ENCODE results near the gene SF3A2.
A peak's percentile ranks its signal among the peaks of the same experiment; 100 is the strongest.

Gene SF3A2

GRCh38 chr19:2253106-2254063, 16.8 kb downstream of the SF3A2 start:
- no peak for DNase-seq (ENCODE audit: low read depth)

- DNase-seq (ENCODE audit: low read depth), result no peak
Measured at GRCh38 chr19:2254064-2254872, 17.6 kb downstream of the SF3A2 start.

- no peak for DNase-seq (ENCODE audit: low read depth)
Measured at GRCh38 chr19:2255112-2255845, 18.7 kb downstream of the SF3A2 start.

DNA sequence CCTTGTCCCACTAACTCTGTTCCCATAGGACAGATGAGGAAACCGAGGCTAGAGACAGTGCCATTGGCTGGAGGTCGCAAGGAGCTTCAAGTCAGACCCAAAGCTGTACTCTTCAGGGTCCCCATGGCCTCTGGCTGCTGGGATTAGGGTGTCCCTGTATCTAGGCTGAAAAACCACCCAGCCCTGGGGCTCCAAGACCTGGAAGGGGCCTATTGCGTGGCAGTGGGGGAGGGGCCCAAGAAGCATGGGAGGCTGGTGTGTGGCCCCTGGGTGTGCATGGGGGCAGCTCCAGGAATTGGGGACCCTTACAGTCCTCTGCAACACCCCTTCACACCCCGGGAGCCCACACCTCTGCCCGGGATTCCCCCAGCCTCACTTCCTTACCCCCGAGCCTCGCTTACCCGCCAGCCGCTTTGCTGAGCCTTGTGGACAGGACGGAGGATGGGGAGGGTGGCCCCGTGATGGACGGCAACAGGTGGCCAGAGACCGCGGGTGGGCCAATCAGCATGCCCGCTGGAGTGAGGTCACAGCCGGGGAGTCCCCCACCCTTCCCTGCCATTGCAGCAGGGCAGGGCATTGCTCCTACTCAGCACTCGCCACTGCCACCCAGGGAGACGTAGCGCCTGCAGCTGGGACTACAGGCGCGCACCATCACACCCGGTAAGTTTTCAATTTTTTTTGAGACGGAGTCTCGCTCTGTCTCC, 19.5 kb downstream of the SF3A2 start, which contains the start of gene JSRP1:
TSS of gene JSRP1 (minus strand) at position 436 of the 704 bp plus-strand sequence. CDS start 1,103 bp downstream, outside the sequence.
- no peak for DNase-seq (ENCODE audit: low read depth)

DNA sequence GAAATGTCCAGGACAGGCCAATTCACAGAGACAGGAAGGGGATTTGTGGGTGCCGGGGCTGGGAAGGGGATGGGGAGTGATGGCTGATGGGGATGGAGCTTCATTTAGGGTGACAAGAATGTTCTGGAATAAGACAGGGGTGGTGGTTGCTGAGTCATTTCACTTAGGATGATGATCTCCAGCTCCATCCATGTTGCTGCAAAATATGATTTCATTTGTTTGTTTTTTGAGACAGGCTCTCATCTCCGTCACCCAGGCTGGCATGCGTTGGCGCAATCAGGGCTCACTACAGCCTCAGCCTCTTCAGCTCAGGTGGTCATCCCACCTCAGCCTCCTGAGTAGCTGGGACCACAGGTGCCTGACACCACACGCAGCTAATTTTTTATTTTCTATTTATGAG, 22.7 kb downstream of the SF3A2 start:
- no peak for DNase-seq (ENCODE audit: low read depth)

GRCh38 chr19:2260341-2260805, 23.7 kb downstream of the SF3A2 start:
- no peak for DNase-seq (ENCODE audit: low read depth)

DNA sequence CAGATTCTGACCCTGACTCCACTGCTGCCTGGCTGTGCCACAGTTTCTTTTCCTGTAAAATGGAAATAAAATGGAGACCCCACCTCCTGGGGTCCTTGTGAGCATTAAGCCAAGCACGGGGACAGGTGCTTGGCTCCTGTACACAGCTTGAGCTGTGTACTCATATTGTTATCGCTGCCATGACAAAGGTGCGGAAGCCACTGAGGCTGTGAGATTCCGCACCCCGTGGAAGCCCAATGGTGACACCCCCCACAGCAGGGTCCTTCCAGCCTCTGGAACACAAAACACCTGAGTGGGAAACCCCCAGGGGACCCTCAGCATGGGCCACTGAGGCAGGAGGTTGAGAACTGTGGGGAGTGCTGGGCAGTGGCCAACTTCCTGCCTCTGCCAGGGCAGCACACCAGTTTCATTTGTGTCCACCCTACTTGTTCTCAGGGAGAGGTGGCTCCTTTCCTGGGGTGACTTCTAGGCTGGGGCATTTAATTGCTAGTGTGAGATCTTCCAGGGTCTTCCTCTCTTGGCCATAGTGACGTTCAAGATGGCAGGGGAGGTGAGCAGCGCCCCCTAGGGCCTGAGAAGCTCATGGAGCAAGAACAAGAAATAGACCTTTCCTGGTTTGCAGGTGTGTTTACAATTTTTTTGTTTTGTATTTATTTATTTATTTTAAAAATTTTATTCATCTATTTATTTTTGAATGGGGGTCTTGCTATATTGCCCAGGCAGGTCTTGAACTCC, 25.0 kb downstream of the SF3A2 start:
- no peak for DNase-seq (ENCODE audit: low read depth)

- DNase-seq (ENCODE audit: low read depth), result no peak
Measured at GRCh38 chr19:2266183-2266993, 29.8 kb downstream of the SF3A2 start.

DNA sequence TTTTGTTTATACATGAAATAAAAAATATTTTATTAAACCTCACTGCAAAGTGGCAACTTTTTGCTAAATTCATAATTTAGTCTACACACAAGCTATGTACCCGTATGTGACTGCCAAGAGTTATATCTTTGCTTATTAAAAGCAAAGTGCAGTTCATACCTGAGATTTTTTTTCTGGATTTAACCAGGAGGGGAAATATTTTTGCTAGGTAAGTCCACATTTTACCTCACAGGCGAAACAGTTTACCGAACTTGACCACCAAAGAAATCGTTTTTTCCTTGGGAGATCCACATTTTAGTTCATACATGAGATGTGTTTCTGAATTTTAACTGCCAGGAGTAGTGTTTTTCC, 31.8 kb downstream of the SF3A2 start:
- DNase-seq (ENCODE audit: low read depth), result no peak

- DNase-seq (ENCODE audit: low read depth), result no peak
Measured at GRCh38 chr19:2268861-2269243, 32.2 kb downstream of the SF3A2 start.

GRCh38 chr19:2269244-2270156, 32.9 kb downstream of the SF3A2 start:
- peak; percentile 72 for DNase-seq (ENCODE audit: low read depth)

DNA sequence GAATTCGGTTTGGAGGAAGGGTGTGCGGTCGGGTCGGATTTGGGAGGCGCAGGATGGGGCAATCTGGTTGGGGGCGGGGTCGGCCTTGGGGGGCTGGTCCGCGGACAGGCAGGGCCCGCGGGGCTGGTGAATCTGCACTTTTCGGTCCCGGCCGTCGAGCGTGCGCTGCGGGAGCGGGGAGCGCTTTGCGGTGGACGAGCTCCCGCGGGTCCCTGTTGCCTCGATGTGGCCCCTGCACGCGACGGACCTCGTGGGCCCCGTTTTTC, 33.5 kb downstream of the SF3A2 start:
- DNase-seq (ENCODE audit: low read depth), result no peak

DNA sequence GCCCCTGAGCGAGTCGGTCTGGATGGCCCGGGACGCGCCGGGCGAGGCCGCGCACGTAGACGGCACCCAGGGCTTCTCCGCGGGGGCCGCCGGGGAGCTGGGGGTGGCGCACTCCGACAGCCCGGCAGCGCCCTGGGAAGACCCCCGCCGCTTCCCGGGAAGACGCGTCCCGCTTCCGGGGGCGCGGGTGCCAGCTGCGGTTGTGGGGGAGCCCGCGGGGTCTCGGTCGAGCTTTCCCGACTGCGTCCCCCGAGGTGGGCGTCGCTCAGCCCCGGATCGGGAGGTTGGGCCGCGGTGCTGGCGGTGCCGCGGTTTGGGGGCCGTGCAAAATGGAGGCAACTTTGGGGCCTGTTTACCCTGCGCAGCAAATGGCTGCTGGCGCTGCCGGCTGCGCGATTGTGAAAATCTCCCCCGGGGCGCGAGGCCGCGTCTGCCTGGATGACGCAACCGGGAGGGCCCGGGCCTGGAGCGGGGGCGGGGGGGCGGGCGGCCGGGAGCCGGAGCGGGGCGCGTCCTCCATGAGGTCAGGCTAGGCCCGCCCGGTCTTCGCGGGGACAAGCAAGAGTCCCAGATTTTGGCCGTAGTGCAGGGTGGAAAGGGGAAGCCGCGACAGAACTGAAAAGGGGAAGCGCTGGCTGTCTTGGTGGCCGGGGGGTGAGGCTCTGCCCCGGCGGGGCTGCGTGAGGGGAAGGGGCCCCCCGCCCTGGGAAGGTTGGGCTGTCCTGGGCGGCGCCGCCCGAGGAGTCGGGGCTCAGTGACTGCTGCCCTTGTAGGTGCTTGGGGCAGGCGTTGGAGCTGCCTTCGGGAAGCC, 34.0 kb downstream of the SF3A2 start:
- no peak for DNase-seq (ENCODE audit: low read depth)

GRCh38 chr19:2271234-2272103, 34.8 kb downstream of the SF3A2 start:
- DNase-seq (ENCODE audit: low read depth), result peak; percentile 38

GRCh38 chr19:2273356-2274184, 36.9 kb downstream of the SF3A2 start:
- DNase-seq (ENCODE audit: low read depth), result no peak

DNA sequence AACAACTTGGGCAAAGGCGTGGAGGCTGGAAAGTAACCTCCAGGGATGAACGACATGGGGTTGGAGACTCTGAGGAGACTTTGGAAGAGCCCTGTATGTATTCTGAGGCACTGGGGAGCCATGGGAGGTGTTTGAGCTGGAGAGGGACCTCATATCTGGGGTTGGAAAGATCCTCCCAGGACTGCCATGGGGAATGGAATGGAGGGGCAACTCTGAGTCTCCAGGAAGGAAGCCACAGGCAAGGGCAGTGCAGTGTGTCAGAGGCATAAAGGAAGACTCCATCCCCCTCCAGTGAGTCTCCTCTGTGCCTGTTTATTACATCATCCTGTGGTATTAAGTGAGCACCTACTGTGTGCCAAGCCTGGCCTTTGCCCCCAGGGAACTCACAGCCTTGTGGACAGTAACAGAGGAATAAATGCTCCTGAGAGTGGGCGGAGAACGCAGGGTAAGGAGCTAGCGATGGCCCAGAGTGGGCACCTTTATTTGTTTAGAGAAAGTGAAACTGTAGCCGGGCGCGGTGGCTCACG, 37.6 kb downstream of the SF3A2 start:
- no peak for DNase-seq (ENCODE audit: low read depth)
